ENCODE results near the gene TTBK2.
"Not testable (repeated sequence)": the region's sequence is repeated elsewhere in the genome, so short reads cannot be mapped to it uniquely, and the experiment has no call there.

Gene TTBK2

GRCh38 chr15:42891569-42891968 is 29.0 kb downstream of the TTBK2 start:
- Mint-ChIP-seq H3K27ac (no peak overlapping the region), H3K9me3 (peaks cover 21% of the 10 kb centered on the region), H3K36me3 (ENCODE audit: low read depth) (peaks cover 28% of the 10 kb centered on the region), H3K4me1 (no peaks in the 10 kb centered on the region), H3K27me3 (ENCODE audit: low read depth) (no peaks in the 10 kb centered on the region), H3K4me3 (no peak overlapping the region)
- no peak for TF ChIP-seq CTCF (IDR thresholded peaks at IDR 0.05; ENCODE audit: unreplicated experiment in 3 of 3)

GRCh38 chr15:42890161-42890913 is 30.2 kb downstream of the TTBK2 start:
- TF ChIP-seq CTCF (IDR thresholded peaks at IDR 0.05; ENCODE audit: unreplicated experiment in 3 of 3) = no peak
- Mint-ChIP-seq H3K9me3 (peaks cover 18% of the 10 kb centered on the region), H3K27ac (no peak overlapping the region), H3K36me3 (ENCODE audit: low read depth) (peaks cover 27% of the 10 kb centered on the region), H3K27me3 (ENCODE audit: low read depth) (no peaks in the 10 kb centered on the region), H3K4me1 (no peaks in the 10 kb centered on the region), H3K4me3 (no peak overlapping the region)

GRCh38 chr15:42887384-42887783 is 33.2 kb downstream of the TTBK2 start:
- not testable (repeated sequence) for H3K9me3 Mint-ChIP-seq; H3K4me1 Mint-ChIP-seq; H3K27ac Mint-ChIP-seq; H3K4me3 Mint-ChIP-seq; H3K27me3 Mint-ChIP-seq (ENCODE audit: low read depth)
- peaks cover 19% of the 10 kb centered on the region for H3K36me3 Mint-ChIP-seq (ENCODE audit: low read depth)

GRCh38 chr15:42880121-42880520 is 40.5 kb downstream of the TTBK2 start:
- peaks cover 3% of the 10 kb centered on the region for H3K9me3 Mint-ChIP-seq
- H3K4me3 Mint-ChIP-seq = no peak overlapping the region
- H3K27me3 Mint-ChIP-seq (ENCODE audit: low read depth) = no peaks in the 10 kb centered on the region
- H3K27ac Mint-ChIP-seq = no peak overlapping the region
- H3K4me1 Mint-ChIP-seq = no peaks in the 10 kb centered on the region
- peaks cover 13% of the 10 kb centered on the region for H3K36me3 Mint-ChIP-seq (ENCODE audit: low read depth)
- TF ChIP-seq CTCF (IDR thresholded peaks at IDR 0.05; ENCODE audit: unreplicated experiment in 3 of 3) = no peak

- Mint-ChIP-seq H3K36me3 (ENCODE audit: low read depth) (peaks cover 8% of the 10 kb centered on the region), H3K27me3 (ENCODE audit: low read depth) (no peaks in the 10 kb centered on the region), H3K4me1 (no peaks in the 10 kb centered on the region), H3K4me3 (no peak overlapping the region), H3K27ac (no peak overlapping the region), H3K9me3 (peaks cover 3% of the 10 kb centered on the region)
- no peak for TF ChIP-seq CTCF (IDR thresholded peaks at IDR 0.05; ENCODE audit: unreplicated experiment in 3 of 3)
These were observed 41.1 kb downstream of the TTBK2 start for GRCh38 chr15:42879443-42879842.

GRCh38 chr15:42876224-42876623 is 44.4 kb downstream of the TTBK2 start:
- Mint-ChIP-seq H3K27me3 (ENCODE audit: low read depth) (no peaks in the 10 kb centered on the region), H3K4me1 (no peaks in the 10 kb centered on the region), H3K9me3 (no peaks in the 10 kb centered on the region), H3K36me3 (ENCODE audit: low read depth) (peaks cover 4% of the 10 kb centered on the region), H3K4me3 (no peak overlapping the region), H3K27ac (no peak overlapping the region)
- TF ChIP-seq CTCF (IDR thresholded peaks at IDR 0.05; ENCODE audit: unreplicated experiment in 3 of 3) = no peak
